ENCODE measurements around the gene PCDHGA12. TPM values are rescaled to one million over a fixed set of nuclear protein-coding genes. Genes with fewer than 3 reads are reported as not detected.

PCDHGA12 gene
- total RNA-seq, 1 experiment from 2014 or later: 0.17 TPM

DNA sequence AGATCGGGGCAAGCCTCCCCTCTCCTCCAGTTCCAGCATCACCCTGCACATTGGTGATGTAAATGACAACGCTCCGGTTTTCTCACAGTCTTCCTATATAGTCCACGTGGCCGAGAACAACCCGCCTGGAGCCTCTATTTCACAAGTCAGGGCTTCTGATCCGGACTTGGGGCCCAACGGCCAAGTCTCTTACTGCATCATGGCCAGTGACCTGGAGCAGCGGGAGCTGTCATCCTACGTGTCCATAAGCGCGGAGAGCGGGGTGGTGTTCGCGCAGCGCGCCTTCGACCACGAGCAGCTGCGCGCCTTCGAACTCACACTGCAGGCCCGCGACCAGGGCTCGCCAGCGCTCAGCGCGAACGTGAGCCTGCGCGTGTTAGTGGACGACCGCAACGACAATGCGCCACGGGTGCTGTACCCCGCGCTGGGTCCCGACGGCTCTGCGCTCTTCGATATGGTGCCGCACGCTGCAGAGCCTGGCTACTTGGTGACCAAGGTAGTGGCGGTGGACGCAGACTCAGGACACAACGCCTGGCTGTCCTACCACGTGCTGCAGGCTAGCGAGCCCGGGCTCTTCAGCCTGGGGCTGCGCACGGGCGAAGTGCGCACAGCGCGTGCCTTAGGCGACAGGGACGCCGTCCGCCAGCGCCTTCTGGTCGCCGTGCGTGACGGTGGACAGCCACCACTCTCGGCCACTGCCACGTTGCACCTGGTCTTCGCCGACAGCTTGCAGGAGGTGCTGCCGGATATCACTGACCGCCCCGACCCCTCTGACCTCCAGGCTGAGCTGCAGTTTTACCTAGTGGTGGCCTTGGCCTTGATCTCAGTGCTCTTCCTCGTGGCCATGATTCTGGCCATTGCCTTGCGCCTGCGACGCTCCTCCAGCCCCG is 40.9 kb upstream of the PCDHGA12 start:
- no TSS peak for BruUV-seq (replicated peaks)
- no peaks in the 10 kb centered on the region for H3K36me3 ChIP-seq (ENCODE audit: control insufficient read depth in 1 of 2, insufficient read depth in 2 of 2, low read length in 2 of 2)
- H4K20me1 ChIP-seq (ENCODE audit: insufficient read depth): no peaks in the 10 kb centered on the region
- no peaks in the 10 kb centered on the region for H3K79me2 ChIP-seq (ENCODE audit: insufficient read depth, low read length)
- H3K27me3 ChIP-seq (ENCODE audit: insufficient read depth, low read length): no peaks in the 10 kb centered on the region
- intact Hi-C loops (cut with micrococcal nuclease): no loop called here
- H2AFZ ChIP-seq (ENCODE audit: low read depth, low read length, poor library complexity, severe bottlenecking): no peak overlapping the region
- no peak overlapping the region for H3K4me2 ChIP-seq (ENCODE audit: low read length)
- DNase-seq (ENCODE audit: low read depth, low spot score) (no peak), ATAC-seq (no peak)
- H3K9ac ChIP-seq (ENCODE audit: low read length): no peak overlapping the region
- CTCF ChIA-PET: no interaction called here
- POLR2A ChIA-PET: no interaction called here
- H3K9me3 ChIP-seq (ENCODE audit: control insufficient read depth in 1 of 2, insufficient read depth in 1 of 2, low read depth in 1 of 2, low read length in 2 of 2): no peaks in the 10 kb centered on the region; a peak in 1 of 4 replicates
- RAD21 ChIA-PET (ENCODE audit: low non-redundant PET in 1 of 2, low total read pairs in 2 of 2, uncharacterized antibody in 2 of 2, unreplicated experiment in 2 of 2): no interaction called here
- TF ChIP-seq YY1 (IDR thresholded peaks at IDR 0.05; ENCODE audit: extremely low read depth, insufficient replicate concordance, low read depth, low read length) (no peak), SP1 (IDR thresholded peaks at IDR 0.05; ENCODE audit: low read depth) (no peak), EGR1 (IDR thresholded peaks at IDR 0.05; ENCODE audit: low read depth) (no peak), SIN3A (IDR thresholded peaks at IDR 0.05; ENCODE audit: low read depth) (no peak), POLR2AphosphoS5 (IDR thresholded peaks at IDR 0.05; ENCODE audit: low read depth, low read length) (no peak), JUND (IDR thresholded peaks at IDR 0.05) (no peak), ZFX (IDR thresholded peaks at IDR 0.05) (no peak), TCF7L2 (IDR thresholded peaks at IDR 0.05; ENCODE audit: borderline replicate concordance, extremely low read depth, insufficient read depth, insufficient read length) (no peak), SRF (IDR thresholded peaks at IDR 0.05; ENCODE audit: low read depth) (no peak), REST (IDR thresholded peaks at IDR 0.05; ENCODE audit: low read depth) (no peak), CBX3 (IDR thresholded peaks at IDR 0.05; ENCODE audit: low read depth) (no peak), CTCF (IDR thresholded peaks at IDR 0.05 in 2 of 3, conservative IDR thresholded peaks at IDR 0.05 in 1 of 3; ENCODE audit: borderline replicate concordance in 1 of 3, insufficient read depth in 1 of 3, low read depth in 2 of 3, low read length in 2 of 3) (no peak), RAD21 (IDR thresholded peaks at IDR 0.05; ENCODE audit: low read depth) (no peak), FOSL1 (IDR thresholded peaks at IDR 0.05; ENCODE audit: low read depth) (no peak), ZBTB33 (IDR thresholded peaks at IDR 0.05; ENCODE audit: extremely low read depth, insufficient replicate concordance, low read length) (no peak), EZH2 (IDR thresholded peaks at IDR 0.05) (no peak), EZH2phosphoT487 (IDR thresholded peaks at IDR 0.05; ENCODE audit: borderline replicate concordance) (no peak)
- H3K4me1 ChIP-seq (ENCODE audit: control insufficient read depth in 1 of 2, insufficient read depth in 2 of 2, low read length in 2 of 2): no peaks in the 10 kb centered on the region
- H3K9me2 ChIP-seq (ENCODE audit: insufficient read depth): no peaks in the 10 kb centered on the region
- no peak overlapping the region for H3K4me3 ChIP-seq (replicated peaks in 1 of 2; ENCODE audit: low read depth in 1 of 2, low read length in 2 of 2)
- no peak overlapping the region for H3K27ac ChIP-seq (ENCODE audit: low read depth, low read length)

Measured in HCT116 (cell line).